ENCODE results near the gene VPS51.

Gene VPS51

GRCh38 chr11:65100674-65101350 lies 4.8 kb downstream of the VPS51 start:
- no peak for DNase-seq
- intact Hi-C loops (cut with DNase I), result no loop called here

DNA sequence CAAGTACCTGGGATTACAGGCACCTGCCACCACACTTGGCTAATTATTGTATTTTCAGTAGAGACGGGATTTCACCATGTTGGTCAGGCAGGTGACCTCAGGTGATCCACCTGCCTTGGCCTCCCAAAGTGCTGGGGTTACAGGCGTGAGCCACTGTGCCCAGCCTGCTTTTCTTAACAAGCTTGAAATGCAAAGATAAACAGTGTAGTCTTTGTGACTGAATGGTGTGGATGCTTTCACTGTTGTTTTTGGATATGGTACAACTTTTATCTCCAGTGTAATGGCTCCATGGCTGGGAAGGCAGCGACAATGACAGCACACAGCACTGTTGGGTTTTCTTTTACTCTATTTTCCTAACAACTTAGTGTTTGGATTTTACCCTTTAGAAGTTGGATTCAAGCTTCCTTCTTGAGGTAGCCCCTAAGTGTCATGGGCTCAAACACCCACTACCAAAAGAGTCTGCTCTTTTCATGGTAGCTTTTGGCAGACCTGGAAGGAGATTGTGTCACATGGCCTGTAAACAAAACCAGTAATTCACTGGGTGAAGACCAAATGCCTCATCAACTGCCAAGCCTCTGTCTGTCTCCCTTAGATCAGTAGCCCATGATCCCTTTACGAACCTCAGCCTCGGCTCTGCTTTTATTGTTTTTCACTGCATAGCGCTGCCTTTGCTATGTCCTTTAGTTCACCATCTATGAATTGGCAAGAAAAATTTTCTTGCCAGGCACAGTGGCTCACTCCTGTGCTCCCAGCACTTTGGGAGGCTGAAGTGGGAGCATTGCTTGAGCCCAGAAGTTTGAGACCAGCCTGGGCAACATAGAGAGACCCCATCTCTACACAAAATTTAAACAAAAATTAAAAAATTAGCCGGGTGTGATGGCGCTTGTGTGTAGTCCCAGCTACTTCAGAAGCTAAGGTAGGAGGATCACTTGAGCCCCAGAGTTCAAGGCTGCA lies 6.4 kb downstream of the VPS51 start:
- DNase-seq, result peak in 19 of 42 donors; percentile 25 to 84 (median 55)
- intact Hi-C loops (cut with DNase I), result no loop called here

GRCh38 chr11:65103476-65103875 lies 7.5 kb downstream of the VPS51 start:
- no peak for DNase-seq
- intact Hi-C loops (cut with DNase I), result no loop called here

DNA sequence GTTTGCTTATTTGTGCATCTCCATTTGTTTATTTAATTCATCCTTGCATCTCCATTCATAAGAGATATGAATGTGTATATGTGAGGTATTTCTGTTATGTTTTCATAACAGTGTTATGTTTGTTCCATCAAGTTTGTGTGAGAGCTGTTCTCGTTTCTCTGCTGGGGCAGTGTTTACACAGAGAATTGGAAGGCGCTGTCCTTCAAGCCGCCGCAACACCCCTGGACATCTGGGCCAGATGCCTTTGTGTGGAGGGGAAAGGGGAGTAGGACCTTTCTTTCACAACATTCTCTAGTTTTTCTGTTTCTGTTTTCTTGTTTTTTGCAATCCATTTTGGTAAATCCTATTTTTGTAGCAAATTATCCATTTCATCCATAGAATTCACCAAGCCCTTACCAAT lies 8.6 kb downstream of the VPS51 start:
- DNase-seq, result peak in 5 of 42 donors; percentile 33 to 59 (median 48)
- intact Hi-C loops (cut with DNase I), result no loop called here

GRCh38 chr11:65107078-65107477 lies 11.1 kb downstream of the VPS51 start:
- intact Hi-C loops (cut with DNase I), result no loop called here
- DNase-seq, result no peak

DNA sequence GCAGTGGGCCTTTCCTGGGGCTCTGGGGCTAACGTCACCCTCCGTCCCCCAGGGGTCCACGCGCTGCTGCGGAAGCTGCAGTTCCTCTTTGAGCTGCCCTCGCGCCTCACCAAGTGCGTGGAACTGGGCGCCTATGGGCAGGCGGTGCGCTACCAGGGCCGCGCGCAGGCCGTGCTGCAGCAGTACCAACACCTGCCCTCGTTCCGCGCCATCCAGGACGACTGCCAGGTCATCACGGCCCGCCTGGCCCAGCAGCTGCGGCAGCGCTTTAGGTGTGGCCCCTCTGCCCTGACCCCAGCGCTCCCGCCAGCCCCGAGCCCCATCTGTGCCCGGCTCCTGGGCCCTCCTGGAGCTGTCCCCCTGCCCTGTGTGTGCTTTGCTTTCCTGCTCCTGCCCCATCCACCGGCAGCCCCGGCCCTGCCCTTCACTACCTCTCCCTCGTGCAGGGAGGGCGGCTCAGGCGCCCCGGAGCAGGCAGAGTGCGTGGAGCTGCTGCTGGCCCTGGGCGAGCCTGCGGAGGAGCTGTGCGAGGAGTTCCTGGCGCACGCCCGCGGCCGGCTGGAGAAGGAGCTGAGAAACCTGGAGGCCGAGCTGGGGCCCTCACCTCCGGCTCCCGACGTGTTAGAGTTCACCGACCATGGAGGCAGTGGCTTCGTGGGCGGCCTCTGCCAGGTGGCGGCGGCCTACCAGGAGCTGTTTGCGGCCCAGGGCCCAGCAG lies 11.9 kb downstream of the VPS51 start:
- no peak for DNase-seq
- intact Hi-C loops (cut with DNase I), result no loop called here

DNA sequence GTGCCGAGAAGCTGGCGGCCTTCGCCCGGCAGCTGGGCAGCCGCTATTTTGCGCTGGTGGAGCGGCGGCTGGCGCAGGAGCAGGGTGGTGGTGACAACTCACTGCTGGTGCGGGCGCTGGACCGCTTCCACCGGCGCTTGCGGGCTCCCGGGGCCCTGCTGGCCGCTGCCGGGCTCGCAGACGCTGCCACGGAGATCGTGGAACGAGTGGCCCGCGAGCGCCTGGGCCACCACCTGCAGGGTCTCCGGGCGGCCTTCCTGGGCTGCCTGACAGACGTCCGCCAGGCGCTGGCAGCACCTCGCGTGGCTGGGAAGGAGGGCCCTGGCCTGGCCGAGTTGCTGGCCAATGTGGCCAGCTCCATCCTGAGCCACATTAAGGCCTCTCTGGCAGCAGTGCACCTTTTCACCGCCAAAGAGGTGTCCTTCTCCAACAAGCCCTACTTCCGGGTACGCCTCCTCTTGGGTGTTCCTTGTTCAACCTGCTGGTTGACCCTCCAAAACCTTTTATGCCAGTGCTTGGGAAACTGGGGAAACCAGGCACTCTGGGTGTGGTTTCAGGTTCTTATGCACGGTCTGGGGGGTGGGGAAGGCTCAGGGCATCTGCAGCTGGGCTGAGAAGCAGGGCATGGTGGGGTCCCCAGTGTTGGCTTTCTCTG lies 12.6 kb downstream of the VPS51 start:
- intact Hi-C loops (cut with DNase I), result no loop called here
- DNase-seq, result no peak

GRCh38 chr11:65109231-65110198 lies 13.5 kb downstream of the VPS51 start:
- intact Hi-C loops (cut with DNase I), result loop anchor here (10.0 kb wide), 1 partner anchor 185 kb away; the partner anchor contains the start of gene PPP2R5B
- no peak for DNase-seq

DNA sequence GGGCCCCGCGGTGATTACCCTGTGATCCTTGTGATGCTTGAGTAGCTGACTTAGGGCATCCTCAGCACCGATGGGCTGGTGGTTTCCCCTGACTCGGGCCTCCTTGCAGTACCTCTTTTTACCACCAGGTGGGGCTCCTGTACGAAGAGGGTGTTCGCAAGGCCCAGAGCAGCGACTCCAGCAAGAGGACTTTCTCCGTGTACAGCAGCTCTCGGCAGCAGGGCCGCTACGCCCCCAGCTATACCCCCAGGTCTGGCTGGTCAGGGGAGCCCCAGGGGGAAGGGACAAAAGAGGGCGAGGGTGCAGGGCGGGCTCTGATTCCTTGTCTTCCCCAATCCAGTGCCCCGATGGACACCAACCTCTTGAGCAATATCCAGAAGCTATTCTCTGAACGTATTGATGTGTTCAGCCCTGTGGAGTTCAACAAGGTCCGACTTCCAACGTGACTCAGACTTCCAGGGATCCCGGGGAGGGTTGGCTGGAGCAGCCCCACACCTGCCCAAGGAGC lies 14.4 kb downstream of the VPS51 start:
- intact Hi-C loops (cut with DNase I), result loop anchor here (10.0 kb wide), 1 partner anchor 186 kb away; the partner anchor contains the start of gene PPP2R5B

DNA sequence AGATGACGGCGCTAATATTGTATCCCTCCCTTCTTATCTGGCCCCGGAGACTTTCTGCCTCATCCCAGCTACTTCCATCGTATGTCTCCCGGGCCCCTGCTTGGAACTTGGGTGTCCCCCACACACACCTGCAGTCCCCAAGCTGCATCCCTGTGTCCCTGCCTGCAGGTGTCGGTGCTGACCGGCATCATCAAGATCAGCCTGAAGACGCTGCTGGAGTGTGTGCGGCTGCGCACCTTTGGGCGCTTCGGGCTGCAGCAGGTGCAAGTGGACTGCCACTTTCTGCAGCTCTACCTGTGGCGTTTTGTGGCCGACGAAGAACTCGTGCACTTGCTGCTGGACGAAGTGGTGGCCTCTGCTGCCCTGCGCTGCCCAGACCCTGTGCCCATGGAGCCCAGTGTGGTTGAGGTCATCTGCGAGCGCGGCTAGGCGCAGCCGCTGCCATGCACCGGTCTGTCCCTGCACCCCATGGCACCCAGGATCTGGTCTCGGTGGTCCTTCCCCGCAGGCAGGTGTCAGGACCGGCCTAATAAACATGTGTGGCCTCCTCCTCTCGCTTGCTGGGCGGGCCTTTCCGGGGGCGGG lies 15.2 kb downstream of the VPS51 start:
- intact Hi-C loops (cut with DNase I), result loop anchor here (10.0 kb wide), 1 partner anchor 186 kb away; the partner anchor contains the start of gene PPP2R5B
- no peak for DNase-seq

More for the DNA sequence above, 14.4 kb downstream of the VPS51 start:
- peak; percentile 70 to 98 (median 93) for DNase-seq

DNA sequence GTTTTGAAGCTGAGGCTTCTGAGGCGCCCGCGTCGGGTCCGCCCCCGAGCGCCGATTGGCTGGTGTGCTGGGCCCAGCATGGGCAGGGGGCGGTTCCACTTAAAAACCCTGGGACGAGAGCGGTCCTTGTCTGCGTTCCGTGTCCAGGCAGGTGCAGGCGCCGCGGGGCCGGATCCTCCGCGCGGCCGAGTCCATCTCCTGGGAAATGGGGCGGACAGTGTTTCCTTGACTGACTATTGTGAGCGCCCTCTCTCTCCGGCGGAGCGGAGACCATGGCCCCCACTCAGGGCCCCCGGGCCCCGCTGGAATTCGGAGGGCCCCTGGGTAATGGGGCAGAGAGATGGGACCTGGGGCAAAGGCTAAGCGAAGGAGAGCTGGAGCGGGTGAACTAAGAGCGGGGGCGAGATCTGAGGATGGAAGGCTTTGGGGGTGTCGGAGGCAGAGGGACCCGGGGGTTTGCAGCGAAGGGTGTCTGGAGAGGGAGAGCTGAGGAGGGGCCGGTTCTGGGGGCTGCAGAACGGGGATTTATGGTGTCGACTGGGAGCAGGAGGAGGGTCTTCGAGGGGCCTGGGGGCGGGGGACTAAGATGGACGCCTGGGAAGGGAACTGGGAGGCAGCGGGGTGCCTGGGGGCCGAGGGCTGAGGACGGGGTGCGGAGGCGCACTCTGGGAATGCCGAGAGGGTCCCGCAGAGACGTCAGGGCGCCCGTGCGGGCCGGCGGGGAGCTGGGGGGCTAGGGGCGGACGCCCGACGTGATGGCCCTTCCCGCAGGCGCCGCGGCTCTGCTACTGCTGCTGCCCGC lies 15.9 kb downstream of the VPS51 start, which contains the start of gene TM7SF2:
Gene TM7SF2, plus strand, starts transcription at position 129 of the 802 bp plus-strand sequence. Its CDS starts 144 bp downstream, at position 273.
- peak; percentile 95 to 99 (median 98) for DNase-seq
- intact Hi-C loops (cut with DNase I), result loop anchor here (10.0 kb wide), 1 partner anchor 187 kb away; the partner anchor contains the start of gene PPP2R5B

- intact Hi-C loops (cut with DNase I), result loop anchor here (10.0 kb wide), 1 partner anchor 188 kb away; the partner anchor contains the start of gene PPP2R5B
- DNase-seq, result peak in 39 of 42 donors; percentile 26 to 83 (median 67)
Observed at GRCh38 chr11:65112546-65113360, 16.7 kb downstream of the VPS51 start.

DNA sequence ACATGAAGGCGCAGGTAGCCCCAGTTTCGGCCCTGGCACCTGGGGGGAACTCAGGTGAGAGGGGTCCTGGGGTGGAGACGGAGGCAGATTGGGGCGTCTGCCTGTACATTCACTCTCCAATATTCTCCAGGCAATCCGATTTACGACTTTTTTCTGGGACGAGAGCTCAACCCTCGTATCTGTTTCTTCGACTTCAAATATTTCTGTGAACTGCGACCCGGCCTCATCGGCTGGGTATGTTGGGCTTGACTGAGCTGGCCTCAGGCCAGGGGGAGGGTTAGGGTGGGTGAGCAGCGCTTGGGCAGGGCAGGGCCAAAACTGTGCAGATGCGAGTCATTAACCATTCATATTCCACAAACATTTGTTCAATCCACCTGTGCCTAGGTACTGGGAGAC lies 17.3 kb downstream of the VPS51 start:
- intact Hi-C loops (cut with DNase I), result loop anchor here (10.0 kb wide), 1 partner anchor 189 kb away; the partner anchor contains the start of gene PPP2R5B
- DNase-seq, result no peak

- no peak for DNase-seq
- intact Hi-C loops (cut with DNase I), result loop anchor here (10.0 kb wide), 1 partner anchor 189 kb away; the partner anchor contains the start of gene PPP2R5B
Observed at GRCh38 chr11:65113839-65114238, 17.8 kb downstream of the VPS51 start.
